HG02981 (cell line): ENCODE data around the gene JRKL.

Experiments used
- ATAC-seq: cut with Tn5 transposase; IDR thresholded peaks from one replicate; pipeline ENCODE4 v1.9.1; 2021; ENCODE audit warnings: mild to moderate bottlenecking, moderate library complexity; ENCODE audit not compliant: unreplicated experiment

Gene JRKL

GRCh38 chr11:96389720-96390487 is at the start of gene JRKL, which contains the start of gene CCDC82:
TSS of gene JRKL (plus strand) at chr11:96390013. CDS start at chr11:96390650, 637 bp downstream.
TSS of gene CCDC82 (minus strand) at chr11:96389912. CDS start at chr11:96384747, 5,165 bp downstream.
- ATAC-seq, result peak; percentile 92

- no peak for ATAC-seq
These were observed 49.3 kb upstream of the JRKL start for GRCh38 chr11:96340555-96340885.

DNA sequence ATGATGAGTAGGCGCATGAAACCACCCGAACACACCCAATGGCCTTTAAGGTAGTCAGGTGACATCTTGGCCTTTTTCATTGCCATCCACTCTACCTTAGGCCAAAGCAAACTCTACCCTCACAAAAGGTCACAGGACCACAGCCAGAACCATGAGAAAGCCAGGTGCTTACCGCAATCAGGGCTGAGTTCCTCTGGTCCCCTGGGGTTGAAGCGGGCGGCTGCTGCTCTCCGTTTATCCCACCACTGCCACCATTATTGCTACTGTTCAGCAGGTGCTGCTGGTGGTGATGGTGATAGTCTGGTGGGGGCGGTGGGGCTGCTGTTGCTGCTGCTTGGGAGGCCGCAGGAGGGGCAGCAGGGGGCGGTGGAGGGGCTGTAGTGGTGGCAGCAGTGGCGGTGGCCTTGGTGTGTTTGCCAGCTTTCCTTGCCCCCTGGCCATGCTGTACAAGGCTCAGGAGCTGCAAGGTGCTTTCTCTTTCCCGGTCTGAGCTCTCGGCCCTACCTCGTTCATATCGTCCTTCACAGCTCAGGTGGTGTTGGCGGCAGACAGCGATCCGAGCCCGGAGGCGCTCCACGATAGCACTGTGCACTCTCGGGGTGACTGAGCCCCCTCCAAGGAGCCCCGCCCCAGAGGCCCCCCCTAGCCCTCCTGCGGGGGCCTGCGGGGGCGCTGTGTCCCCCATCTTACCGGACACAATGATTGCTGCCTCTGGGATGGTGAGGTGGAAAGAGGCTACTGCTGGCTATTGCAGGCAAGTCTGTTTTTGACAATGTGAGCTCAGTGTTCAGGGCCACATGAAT is 48.4 kb upstream of the JRKL start:
- ATAC-seq, result peak; percentile 41

DNA sequence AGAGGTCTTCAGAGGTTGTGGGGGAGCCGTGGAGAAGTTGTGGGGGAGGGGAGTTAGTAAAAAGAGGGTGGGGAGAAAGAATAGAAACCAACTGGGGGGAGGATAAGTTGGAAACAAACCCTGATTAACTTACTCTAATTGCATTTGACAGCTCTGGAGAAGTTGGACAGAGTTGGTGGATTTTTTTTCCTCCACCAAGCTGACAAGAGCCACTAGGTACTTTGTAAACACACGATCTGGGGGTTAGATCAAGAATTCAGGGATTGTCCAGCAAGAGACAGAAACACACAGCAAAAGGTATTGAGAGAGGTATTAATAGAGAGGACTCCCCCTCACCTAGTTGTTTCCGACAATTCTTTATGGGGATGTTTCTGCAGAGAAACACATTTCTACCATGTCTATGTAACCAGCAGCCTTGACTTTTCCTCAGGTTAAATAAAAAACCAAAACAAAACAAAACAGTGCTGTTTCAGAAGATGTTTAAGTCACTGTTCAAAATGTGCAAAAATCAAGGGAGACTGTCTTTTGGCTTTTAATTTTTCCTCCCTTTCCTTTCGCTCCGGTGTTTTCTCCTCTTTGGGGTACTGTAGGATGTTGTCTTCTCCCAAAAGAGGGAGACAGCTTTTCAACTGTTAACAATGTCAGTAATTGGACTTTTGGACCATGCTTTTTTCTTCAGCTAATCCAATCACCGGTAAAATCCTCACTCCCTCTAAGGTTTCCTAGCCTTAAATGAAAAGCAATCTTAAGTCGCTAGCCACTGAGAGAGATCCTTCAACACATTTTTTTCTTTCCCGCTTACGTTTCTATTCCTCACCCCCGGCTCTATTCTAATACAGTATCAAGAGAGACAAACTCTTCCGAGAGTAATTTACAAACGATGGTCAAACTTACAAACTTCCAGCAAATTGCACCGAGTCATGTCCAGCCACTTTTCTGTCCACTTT is 47.5 kb upstream of the JRKL start:
- ATAC-seq, result no peak

DNA sequence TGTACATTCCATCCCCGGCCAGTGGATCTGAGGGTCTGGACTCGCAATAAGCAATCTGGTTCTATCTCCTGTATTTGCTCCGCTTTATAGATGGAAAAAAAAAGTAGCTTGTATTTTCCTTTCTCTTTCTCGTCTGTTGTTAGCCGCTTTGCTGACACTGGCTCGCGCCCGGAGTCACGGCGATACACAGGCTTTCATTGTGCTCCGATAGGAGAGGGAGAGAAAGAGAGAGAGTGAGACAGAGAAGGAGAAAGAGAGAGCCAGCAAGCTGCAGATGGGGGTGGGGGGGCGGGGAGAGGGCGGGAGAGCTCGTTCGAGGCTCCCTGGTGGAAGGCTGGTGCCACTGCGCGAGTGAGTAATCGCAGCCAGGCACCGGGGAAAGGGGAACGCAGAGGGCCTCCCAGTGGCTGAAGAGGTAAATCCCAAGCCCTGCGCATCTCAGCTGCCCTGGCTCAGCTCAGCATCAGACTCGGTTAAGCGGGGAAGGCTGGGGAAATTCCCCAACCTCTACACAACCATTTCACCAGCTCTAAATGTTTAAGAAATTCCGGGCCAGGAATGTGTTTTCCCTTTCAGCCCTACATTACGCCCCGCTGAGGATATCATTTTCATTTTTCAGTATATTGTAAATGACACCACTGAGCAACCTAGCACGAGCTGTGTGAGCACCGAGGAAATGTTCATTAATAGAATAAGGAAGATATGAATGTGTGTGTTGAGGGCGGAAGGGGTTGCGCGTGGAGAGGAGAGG is 46.7 kb upstream of the JRKL start, which contains the start of gene MAML2:
MAML2 (minus strand) TSS at position 235 of the 751 bp plus-strand sequence. CDS start 1,300 bp downstream, outside the sequence.
- ATAC-seq, result peak; percentile 78

GRCh38 chr11:96356848-96357247 is 33.0 kb upstream of the JRKL start:
- no peak for ATAC-seq

DNA sequence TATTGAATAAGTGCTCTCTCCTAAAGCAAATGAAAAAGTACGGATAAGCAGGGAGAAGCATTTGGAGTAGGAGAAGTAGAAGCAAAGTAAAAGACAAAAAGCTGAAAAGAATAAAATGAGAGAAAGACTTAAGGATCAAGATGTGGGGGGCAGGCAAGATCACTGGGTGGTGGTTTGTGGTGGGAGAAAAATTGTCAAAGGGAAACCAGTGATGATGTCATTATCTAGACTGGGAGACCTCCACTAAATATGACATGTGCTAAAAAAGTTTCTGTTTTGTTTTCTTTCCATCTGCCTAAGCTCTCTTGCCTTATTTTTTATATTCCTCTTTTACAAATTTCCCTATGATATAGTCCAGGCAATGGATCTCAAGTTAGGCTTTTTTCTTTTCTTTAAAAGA is 32.0 kb upstream of the JRKL start:
- ATAC-seq, result no peak

DNA sequence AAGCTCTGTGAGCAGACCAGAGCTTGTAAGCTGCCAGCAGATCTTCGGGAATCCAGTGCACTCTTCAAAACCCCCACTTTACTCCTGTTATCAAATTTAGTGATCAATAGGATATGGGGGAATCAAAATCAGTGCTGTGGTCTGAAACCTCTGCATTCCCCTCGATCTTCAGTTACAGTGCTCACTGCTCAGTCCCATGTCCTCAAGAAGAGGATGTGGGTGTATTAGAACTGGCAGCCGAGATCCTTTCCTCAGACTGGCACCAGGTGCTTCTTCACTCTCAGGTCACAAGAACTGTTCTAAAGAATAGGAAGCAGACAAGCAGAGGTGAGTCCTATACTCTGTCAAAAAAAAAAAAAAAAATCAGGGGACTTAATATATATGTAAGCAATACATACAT is 31.5 kb upstream of the JRKL start:
- ATAC-seq, result no peak

DNA sequence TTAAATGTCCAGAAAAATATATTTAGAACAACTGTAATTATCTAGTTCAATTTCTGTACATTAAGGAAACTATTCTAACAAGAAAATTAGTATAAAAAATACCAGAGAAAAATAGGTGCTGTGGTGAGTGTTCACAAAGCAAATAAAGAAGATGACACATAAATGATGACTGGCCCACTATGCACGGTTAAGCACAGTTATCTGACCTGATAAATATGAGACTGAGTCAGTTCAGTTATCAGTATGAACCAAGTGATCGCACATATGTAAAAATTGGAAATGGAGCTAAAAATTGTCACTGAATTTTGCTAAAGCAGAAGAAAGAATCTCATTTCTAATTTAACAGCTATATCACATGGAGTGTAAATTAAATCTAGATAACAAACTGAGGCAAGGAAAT is 28.0 kb upstream of the JRKL start:
- ATAC-seq, result no peak

GRCh38 chr11:96365493-96365892 is 24.3 kb upstream of the JRKL start:
- no peak for ATAC-seq

DNA sequence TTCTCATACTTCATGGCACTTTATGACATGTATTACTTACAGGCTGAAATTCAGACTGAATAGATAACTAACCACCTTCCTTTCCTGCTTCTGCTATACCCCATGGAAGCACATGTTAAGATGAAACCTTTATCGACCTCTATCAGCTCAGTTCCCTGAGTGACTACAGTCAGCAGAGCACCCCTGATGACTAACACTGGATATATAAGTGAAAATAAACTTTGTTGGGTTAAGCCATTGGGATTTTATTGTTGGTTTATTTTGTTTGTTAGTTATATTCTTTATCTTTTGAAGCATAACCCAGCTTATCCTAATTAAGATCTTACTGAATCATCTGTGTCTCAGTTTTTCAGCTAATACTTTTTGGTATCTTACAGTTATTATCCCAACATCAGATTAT is 23.8 kb upstream of the JRKL start:
- no peak for ATAC-seq

- no peak for ATAC-seq
These were observed 22.5 kb upstream of the JRKL start for GRCh38 chr11:96367342-96367741.

DNA sequence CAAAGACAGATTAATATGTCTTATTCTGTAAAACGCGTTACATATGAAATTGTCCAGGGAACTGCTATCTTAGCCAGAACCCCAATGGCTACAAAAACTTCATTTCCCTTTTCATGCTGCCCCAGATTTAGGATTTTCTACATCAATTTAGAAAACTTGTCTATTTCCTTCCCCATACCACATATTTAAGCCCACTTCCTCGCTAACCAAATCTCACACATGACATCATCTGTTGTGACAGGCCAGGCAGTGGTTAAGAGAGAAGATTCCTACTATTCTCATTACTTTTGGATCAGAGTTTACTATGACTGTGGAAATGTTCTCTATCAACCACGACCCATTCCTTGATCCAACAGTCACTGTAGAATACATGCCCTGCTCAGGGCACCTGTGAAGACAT is 16.0 kb upstream of the JRKL start:
- no peak for ATAC-seq

- ATAC-seq, result no peak
These were observed 13.0 kb upstream of the JRKL start for GRCh38 chr11:96376796-96377195.

- no peak for ATAC-seq
These were observed 5.7 kb upstream of the JRKL start for GRCh38 chr11:96384156-96384555.

DNA sequence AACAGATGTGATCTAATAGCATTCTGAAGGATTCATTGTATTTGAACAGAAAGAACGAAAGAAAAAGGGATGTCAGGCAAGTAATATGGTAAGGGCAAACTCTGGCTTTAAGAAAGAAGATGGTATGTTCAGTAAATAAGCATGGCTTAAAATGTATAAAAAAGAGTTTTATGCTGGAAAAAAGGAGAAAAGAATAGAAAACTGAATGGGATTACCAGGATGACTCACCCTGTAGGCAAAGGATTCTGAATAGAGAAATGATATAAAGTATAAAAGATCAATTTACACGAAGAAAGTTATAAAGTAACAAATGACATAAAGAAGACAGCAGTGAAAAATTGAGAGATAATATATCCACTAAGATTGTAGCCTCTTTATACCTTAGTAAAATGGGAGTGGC is 4.6 kb upstream of the JRKL start:
- ATAC-seq, result no peak

DNA sequence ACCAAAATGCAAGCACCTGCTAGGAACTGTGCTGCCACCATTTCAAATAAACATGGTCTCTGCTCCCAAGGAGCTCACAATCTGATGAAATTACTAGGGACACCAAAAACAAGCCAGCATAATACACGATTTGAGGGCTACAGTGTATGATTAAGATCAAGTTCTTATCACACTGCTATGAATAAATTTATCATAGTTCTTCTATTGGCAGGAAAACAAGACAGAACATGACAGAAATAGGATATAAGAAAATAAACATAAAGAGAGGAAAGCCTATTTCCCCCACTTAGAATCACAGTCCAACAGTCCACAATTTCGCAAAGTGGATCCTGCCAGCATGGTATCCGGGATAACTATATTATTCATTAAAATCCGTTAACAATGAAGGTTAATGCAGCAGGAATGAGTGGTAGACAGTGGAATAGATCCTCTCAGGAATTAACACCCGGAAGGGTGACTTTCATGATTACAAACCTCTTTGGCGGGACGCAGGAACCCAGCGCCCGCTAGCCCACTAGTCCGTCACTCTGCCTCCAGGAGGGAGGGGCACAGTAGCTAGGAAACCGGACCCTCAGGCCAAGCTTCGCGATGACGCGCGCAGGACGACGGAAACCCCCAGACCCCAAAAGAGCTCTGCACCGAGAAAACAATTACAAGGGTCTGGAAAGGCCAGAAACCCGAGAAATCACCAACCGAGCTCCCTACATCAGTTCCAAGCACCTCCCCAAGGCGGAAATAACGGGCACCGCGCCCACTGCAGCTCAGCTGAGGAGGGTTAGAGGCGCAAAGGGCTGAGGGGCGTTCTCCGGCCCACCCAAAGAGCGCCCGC is 708 bp upstream of the JRKL start:
- peak; percentile 45 for ATAC-seq

- ATAC-seq, result no peak
These were observed 627 bp downstream of the JRKL start for GRCh38 chr11:96390488-96390792.

GRCh38 chr11:96391698-96392307 is 2.0 kb downstream of the JRKL start:
- no peak for ATAC-seq
